GM12878 (cell line): ENCODE measurements around the gene SETBP1. TPM values are rescaled to one million over a fixed set of nuclear protein-coding genes. Genes with fewer than 3 reads are reported as not detected.

Experiments
- BACH1 ChIP-seq: fragments of 450-650 bp; IDR thresholded peaks from 2 replicates; pipeline ENCODE4 v1.6.1; 2017; ENCODE audit warnings: mild to moderate bottlenecking, borderline replicate concordance
- BCLAF1 ChIP-seq: fragments of 450-650 bp; IDR thresholded peaks from 2 replicates; pipeline ENCODE4 v1.6.1; 2017; ENCODE audit warnings: antibody characterized with exemption, mild to moderate bottlenecking, moderate library complexity
- KLF5 ChIP-seq: fragments of 450-650 bp; IDR thresholded peaks from 2 replicates; pipeline ENCODE4 v1.6.1; 2014; ENCODE audit warnings: mild to moderate bottlenecking; ENCODE audit not compliant: partially characterized antibody
- POLR2AphosphoS2 ChIP-seq: IDR thresholded peaks from 2 replicates; pipeline ENCODE4 v1.6.1; 2011; ENCODE audit warnings: low read depth, mild to moderate bottlenecking, low read length, improper control_type of control experiment, moderate library complexity
- SIN3A ChIP-seq: IDR thresholded peaks from 2 replicates; pipeline ENCODE4 v1.6.1; 2012; ENCODE audit warnings: low read depth, low read length, improper control_type of control experiment
- YBX1 ChIP-seq: fragments of 450-650 bp; IDR thresholded peaks from 2 replicates; pipeline ENCODE4 v1.6.1; 2016; ENCODE audit warnings: antibody characterized with exemption
- ZBTB4 ChIP-seq: fragments of 450-650 bp; formaldehyde crosslinking; IDR thresholded peaks from 2 replicates; pipeline ENCODE4 v1.4.0; 2022; ENCODE audit warnings: mild to moderate bottlenecking, moderate library complexity
- ZSCAN29 ChIP-seq: fragments of 450-650 bp; IDR thresholded peaks from 2 replicates; pipeline ENCODE4 v1.6.1; 2017; ENCODE audit warnings: mild to moderate bottlenecking, moderate library complexity
- polyA plus RNA-seq, 11 experiments: library from polyadenylated mRNA; depleted of rRNA in 4 of 11; unstranded in 6 of 11; stranded (reverse) in 5 of 11; fragments of >200 nt; fragmentation: Nextera tagmentation in 4 of 11; fragmentation: Illumina TruSeq in 1 of 11; extraction: Ambion mirVana in 4 of 11; extraction: Trizol in 1 of 11; gene quantifications; 1 replicate in 1 of 11; 2 replicates in 10 of 11; pipeline versions ENCODE4 v1.2.1 to v1.2.3, GENCODE V29; 2011 to 2016; ENCODE audit warnings: inconsistent platforms in 2 of 11, missing spikeins in 2 of 11, low read depth in 1 of 11
- total RNA-seq, 4 experiments: library from RNA; depleted of rRNA in 3 of 4; stranded (reverse); fragments of >200 nt in 3 of 4; fragmentation: Illumina TruSeq in 1 of 4; extraction: Trizol in 1 of 4; gene quantifications; 2 replicates each; pipeline versions ENCODE4 v1.2.1 to v1.2.3, GENCODE V29; 2013 to 2021

Gene SETBP1
- total and polyA plus RNA-seq, 10 of the 15 experiments (the other 5 are each of a cell fraction or from before 2014, with no cell fraction given) = 0.99 to 29.7 (median 8.3) TPM

DNA sequence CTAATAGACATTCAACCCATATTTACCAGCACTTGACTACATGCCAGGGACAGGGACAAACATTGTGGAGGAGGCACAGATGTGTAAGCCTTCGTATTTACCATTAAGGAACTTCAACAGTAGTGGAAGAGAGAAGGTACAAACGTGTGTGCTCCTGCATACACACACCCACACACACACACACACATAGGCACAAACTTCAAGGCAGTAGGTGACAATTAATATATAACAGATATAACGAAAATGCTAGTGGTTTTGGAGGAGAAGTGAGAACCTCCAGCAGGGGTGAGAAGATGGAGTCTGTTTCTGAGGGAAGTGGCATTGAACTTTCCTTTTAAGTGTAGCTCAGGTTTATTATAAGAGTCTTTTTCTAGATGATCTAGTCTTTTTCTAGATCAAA is 231.1 kb downstream of the SETBP1 start (continued):
- TF ChIP-seq BCLAF1 = no peak
- no peak; the same call in 1 of the 2 replicates for TF ChIP-seq BACH1
- no peak for TF ChIP-seq SIN3A
- TF ChIP-seq POLR2AphosphoS2 = no peak
- TF ChIP-seq ZSCAN29 = no peak
- TF ChIP-seq KLF5 = no peak
- TF ChIP-seq YBX1 = no peak
- no peak for TF ChIP-seq ZBTB4 (CRISPR knock-in tag)
- TF ChIP-seq, all 136 proteins: peak for 30
